Mucosa of rectum (tissue), 2 donors: ENCODE data around the gene ARHGAP4.
A peak's percentile ranks its signal among the peaks of the same experiment; 100 is the strongest.

Source experiments
- H3K27ac ChIP-seq, 2 donors: one replicate each; pipeline ENCODE4 v1.7.0; 2013; ENCODE audit warnings: inconsistent platforms in 2 of 2, low read depth in 2 of 2, low read length in 2 of 2
- H3K27me3 ChIP-seq, 2 donors: one replicate each; pipeline ENCODE4 v1.7.0; 2013; ENCODE audit warnings: low read length in 2 of 2; ENCODE audit not compliant: control insufficient read depth in 2 of 2, insufficient read depth in 2 of 2
- H3K36me3 ChIP-seq, 2 donors: one replicate each; pipeline ENCODE4 v1.7.0; 2013; ENCODE audit warnings: low read length in 2 of 2; ENCODE audit not compliant: control insufficient read depth in 2 of 2, insufficient read depth in 2 of 2
- H3K4me1 ChIP-seq, 2 donors: one replicate each; pipeline ENCODE4 v1.7.0; 2013; ENCODE audit warnings: low read length in 2 of 2, mild to moderate bottlenecking in 1 of 2; ENCODE audit not compliant: control insufficient read depth in 2 of 2, insufficient read depth in 2 of 2
- H3K4me3 ChIP-seq, 2 donors: one replicate each; pipeline ENCODE4 v1.7.0; 2013; ENCODE audit warnings: low read length in 2 of 2
- H3K9ac ChIP-seq, 2 donors: one replicate each; pipeline ENCODE4 v1.7.0; 2013; ENCODE audit warnings: low read length in 2 of 2, low read depth in 1 of 2, mild to moderate bottlenecking in 1 of 2
- H3K9me3 ChIP-seq, 2 donors: one replicate each; pipeline ENCODE4 v1.7.0; 2013; ENCODE audit warnings: low read length in 2 of 2; ENCODE audit not compliant: control insufficient read depth in 2 of 2
- donor health status: healthy.
- donor health status: Normal muscosa, but diverticular disease.

The ARHGAP4 gene

DNA sequence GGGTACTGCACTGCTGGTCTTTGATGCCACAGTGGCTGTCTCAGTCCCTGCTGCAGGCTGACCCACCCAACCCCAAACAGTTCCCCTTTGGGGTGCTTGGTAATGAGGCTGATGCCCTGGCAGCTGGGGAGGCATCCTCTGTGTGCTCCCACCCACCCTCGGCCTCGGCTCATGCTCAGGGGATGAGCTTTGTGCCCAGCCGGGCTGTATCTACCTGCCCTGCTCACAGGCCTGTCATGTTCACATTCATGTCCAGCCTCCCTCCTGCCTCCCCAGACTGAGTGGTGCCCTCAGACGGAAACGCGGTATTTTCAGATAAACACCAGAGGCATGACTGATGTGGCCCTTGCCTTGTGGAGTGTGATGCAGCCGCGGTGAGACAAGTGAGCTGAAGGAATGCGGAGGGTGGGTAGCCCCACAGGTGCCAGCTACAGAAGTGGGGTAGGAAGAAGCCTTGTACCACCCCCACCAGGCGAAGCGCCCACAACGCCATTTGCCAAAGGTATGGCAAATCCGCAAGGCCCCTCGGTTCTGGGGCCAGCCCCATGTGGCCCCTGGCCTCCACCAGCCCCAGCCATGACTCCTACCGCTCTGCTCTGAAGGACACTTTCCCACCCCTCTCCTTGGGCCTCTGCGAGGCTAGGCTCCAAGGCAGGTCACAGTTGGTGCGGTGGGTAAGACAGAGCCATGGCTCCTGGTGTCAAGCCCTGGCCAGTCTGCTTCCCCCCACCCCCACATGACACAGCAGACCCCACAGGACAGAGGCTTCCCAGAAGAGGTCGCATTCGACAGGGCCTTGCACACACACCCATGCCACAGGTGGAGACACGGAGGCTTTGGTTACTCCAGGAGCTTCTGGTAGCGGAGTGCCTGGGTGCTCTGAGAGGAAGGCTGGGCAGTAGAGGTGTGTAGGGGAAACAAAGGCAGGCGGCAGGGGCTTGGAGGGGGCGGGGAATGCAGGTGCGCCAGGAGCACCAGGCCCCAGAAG lies 20.2 kb upstream of the ARHGAP4 start:
- H3K4me1 ChIP-seq, result peaks cover 3 to 5% of the 10 kb centered on the region in 2 donors

DNA sequence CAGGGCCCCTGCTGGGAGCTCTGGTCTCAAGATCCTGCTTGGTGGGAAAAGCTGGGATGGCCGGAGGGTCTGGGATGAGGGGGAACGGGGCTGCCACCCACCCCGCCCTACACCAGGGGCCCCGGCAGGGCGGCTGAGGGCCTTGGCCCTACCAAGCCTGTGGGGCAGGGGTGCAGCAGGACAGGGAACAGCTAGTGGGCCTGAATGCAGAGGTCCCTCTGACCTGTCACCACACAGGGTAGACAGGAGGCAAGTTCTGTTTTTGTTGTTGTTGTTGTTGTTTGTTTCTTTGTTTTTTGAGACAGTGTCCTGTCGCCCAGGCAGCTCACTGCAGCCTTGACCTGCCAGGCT lies 18.7 kb upstream of the ARHGAP4 start:
- H3K4me1 ChIP-seq, result peaks cover 3 to 5% of the 10 kb centered on the region in 2 donors
- H3K36me3 ChIP-seq, result peaks cover 0 to 6% of the 10 kb centered on the region in 2 donors
- no peaks in the 10 kb centered on the region for H3K9me3 ChIP-seq
- H3K27me3 ChIP-seq, result peaks cover 0 to 7% of the 10 kb centered on the region in 2 donors
- H3K9ac ChIP-seq, result no peak overlapping the region
- H3K27ac ChIP-seq, result no peak overlapping the region
- H3K4me3 ChIP-seq, result peak overlapping the region in 1 of 2 donors; percentile 42

More for the DNA sequence above, 20.2 kb upstream of the ARHGAP4 start:
- Histone ChIP-seq H3K4me3 (no peak overlapping the region), H3K9ac (no peak overlapping the region), H3K27ac (no peak overlapping the region), H3K9me3 (no peaks in the 10 kb centered on the region), H3K36me3 (peaks cover 3 to 19% of the 10 kb centered on the region in 2 donors), H3K27me3 (peaks cover 0 to 2% of the 10 kb centered on the region in 2 donors)

DNA sequence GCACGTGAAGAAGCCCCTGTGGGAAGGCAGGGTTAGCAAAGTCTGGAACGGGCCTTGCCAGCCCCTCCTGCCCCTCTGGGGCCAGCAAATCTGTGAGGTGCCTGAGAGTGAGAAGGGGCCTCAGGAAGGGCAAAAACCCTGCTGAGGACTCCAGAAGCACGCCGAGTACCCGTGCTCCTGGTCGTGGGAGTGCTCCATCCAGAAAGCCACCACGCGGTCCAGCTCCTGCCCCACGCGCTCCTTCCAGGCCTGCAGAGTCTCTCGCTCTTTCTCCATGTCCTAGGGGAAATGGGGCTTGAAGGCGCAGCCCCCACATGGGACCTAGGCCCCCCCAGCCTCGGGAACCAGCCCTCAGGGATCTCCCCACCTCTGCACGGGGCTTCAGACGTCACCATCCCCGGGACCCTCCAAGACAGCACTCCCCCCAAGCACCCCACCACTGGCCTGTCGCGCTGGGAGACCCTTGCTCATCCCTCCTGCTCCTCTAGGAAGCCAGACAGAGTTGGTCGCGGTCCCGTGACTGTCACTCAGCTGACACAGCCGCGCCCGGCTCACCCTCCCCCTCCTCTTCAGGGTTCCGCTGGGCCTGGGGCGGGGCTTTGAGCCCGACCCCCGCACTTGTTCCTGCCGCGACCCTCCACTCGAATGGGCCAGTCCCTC lies 18.2 kb upstream of the ARHGAP4 start, which contains the start of gene RENBP:
Gene RENBP, minus strand, starts transcription at position 504 of the 660 bp plus-strand sequence. Its CDS starts 33 bp downstream, at position 471.
- Histone ChIP-seq H3K36me3 (peaks cover 0 to 1% of the 10 kb centered on the region in 2 donors), H3K9ac (peak within 1 kb of the TSS; percentile 16 to 47), H3K4me3 (peak within 1 kb of the TSS; percentile 51 to 54), H3K27me3 (peaks cover 0 to 7% of the 10 kb centered on the region in 2 donors), H3K27ac (peak within 1 kb of the TSS in 1 of 2 donors; percentile 52), H3K9me3 (no peaks in the 10 kb centered on the region), H3K4me1 (peaks cover 3 to 5% of the 10 kb centered on the region in 2 donors)

DNA sequence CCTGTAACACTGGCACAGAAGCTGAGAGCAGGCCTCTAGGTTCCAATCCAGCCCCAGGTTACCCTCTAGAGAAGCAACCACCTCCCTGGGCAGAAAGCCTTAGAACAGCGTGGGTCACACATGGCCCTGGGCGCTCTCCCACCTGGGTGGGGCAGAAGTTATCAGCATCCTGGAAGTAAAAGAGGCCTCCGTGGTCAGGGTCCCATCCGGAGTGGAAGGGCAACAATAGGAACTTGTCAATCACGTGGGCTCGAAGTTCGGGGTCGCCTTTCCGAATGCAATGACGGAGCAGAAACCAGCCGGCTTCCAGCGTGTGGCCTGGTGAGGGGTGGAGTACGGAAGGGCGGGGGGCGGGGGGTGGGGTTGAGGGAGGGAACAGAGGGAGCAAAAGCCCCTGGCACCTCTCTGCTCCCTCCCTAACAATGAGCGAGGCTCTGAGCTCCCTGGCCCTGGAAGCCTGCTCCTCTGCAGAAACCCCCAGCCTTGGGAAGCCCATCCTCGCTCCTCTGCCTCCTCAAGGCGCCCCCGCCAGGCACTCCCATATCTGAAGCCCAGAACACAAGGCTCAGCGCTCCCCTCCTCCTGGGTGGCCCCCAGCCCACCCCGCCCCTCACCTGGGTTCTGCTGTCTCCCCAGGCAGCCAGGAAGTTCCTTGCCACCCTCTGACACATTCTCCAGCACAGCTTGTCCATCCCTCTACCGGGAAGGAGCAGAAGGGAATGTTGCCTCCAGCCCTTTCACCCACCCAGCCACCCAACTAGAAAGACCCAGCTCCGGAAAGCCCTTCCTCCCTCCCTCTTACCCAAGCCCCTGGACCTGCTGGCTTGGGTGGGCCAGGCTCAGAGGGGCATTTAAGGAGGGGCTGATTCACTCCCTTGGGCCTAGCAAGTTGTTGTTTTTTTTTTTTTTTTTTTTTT lies 15.5 kb upstream of the ARHGAP4 start:
- no peak overlapping the region for H3K27ac ChIP-seq
- peaks cover 0 to 7% of the 10 kb centered on the region in 2 donors for H3K27me3 ChIP-seq
- no peak overlapping the region for H3K9ac ChIP-seq
- H3K4me1 ChIP-seq, result peaks cover 2 to 3% of the 10 kb centered on the region in 2 donors
- H3K9me3 ChIP-seq, result no peaks in the 10 kb centered on the region
- H3K4me3 ChIP-seq, result no peak overlapping the region
- no peaks in the 10 kb centered on the region for H3K36me3 ChIP-seq

DNA sequence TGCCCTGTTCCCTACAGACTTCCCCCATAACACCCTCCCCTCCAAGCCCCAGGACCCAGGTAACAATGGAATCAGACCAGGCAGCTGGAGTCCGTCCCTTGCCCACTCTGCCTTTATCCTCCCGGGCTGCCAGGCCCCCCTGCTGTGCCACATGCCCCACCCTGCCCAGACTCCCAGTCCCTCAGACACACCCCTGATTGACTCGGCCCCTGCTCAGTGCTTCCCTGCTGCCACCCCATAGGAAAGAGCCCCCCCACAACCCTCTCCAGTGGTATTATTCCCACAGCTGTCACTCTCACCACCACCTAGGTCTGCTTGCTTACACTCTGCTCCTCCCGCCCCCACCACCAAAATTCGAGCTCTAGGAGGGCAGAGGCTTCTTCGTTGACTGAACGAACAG lies 13.5 kb upstream of the ARHGAP4 start:
- Histone ChIP-seq H3K27ac (no peak overlapping the region), H3K4me3 (no peak overlapping the region), H3K9me3 (no peaks in the 10 kb centered on the region), H3K27me3 (peaks cover 0 to 7% of the 10 kb centered on the region in 2 donors), H3K36me3 (no peaks in the 10 kb centered on the region), H3K9ac (no peak overlapping the region), H3K4me1 (peaks cover 5% of the 10 kb centered on the region in 2 donors)

DNA sequence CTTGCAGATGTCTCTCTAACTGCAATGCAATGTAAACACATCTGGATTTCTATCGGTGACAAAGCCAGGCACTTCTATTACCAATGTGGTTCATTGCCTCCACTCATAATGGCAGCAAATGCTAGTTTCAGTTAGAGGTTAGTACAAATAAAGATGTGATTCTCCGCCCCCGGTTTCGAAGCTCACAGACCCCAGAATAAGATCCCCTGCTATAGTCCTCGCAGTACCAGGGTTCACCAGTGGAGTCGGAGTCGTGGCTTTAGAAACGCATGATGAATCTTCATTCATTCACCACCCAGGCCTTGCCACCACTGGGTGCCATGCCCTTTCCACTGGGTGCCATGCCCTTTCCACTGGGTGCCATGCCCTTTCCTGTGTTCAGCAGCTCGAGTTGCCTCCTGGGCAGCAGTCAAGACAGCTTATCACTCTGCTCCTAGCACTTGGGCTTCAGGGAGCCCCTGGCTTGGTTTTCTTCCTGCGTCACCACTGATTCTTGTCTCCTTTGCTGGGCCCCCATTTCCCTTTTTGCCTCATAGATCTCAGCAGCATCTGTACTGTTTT lies 12.2 kb upstream of the ARHGAP4 start:
- no peaks in the 10 kb centered on the region for H3K36me3 ChIP-seq

DNA sequence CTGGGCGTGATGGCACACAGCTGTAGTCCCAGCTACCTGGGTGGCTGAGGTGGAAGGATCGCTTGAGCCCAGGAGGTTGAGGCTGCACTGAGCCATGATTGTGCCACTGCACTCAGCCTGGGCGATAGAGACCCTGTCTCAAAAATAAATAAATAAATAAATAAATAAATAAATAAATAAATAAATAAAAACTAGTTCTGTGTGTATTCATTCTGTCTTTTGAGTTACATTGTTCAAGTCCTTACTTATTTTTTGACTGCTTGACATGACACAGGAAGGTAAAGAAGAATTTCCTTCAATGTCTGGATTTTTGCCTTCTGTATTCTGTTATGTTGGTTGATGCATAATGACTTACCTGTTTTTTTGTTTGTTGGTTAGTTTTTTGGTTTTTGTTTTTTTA lies 11.0 kb upstream of the ARHGAP4 start:
- no peaks in the 10 kb centered on the region for H3K9me3 ChIP-seq
- H3K36me3 ChIP-seq, result no peaks in the 10 kb centered on the region
- H3K27me3 ChIP-seq, result peaks cover 0 to 4% of the 10 kb centered on the region in 2 donors
- no peak overlapping the region for H3K9ac ChIP-seq
- H3K4me3 ChIP-seq, result no peak overlapping the region
- H3K27ac ChIP-seq, result no peak overlapping the region
- H3K4me1 ChIP-seq, result peaks cover 9 to 10% of the 10 kb centered on the region in 2 donors

More for the DNA sequence above, 12.2 kb upstream of the ARHGAP4 start:
- Histone ChIP-seq H3K27me3 (peaks cover 0 to 4% of the 10 kb centered on the region in 2 donors), H3K4me1 (peaks cover 9 to 10% of the 10 kb centered on the region in 2 donors), H3K9me3 (no peaks in the 10 kb centered on the region), H3K4me3 (no peak overlapping the region), H3K27ac (no peak overlapping the region), H3K9ac (no peak overlapping the region)

DNA sequence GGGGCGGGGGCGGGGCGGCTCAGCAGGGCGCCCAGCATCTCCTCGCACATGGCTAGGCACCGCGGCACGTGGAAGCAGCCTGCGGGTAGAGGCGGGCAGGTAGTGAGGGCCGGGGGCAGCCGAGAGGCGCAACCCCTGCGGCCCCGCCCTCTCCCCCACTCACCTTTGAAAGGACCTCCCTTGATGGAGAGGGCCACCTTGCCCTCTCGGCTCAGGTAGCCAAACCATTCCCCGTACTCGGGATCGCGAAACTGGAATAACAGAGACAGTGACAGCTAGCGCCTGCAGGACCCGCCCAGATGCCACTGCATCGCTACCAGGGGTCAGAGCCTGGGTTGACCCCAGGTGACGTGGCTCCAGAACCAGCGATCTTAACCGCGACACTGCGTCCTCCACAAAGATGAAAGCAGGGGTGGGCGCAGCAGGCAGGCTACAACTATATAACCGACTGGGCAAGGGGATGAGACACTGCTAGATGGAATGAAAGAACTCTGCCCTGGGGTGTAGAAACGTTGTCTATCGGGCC lies 9.3 kb upstream of the ARHGAP4 start:
- Histone ChIP-seq H3K9ac (peak overlapping the region in 1 of 2 donors; percentile 5), H3K36me3 (peaks cover 4 to 11% of the 10 kb centered on the region in 2 donors), H3K27ac (no peak overlapping the region), H3K4me3 (peak overlapping the region; percentile 32 to 50), H3K27me3 (peaks cover 0 to 4% of the 10 kb centered on the region in 2 donors), H3K4me1 (peaks cover 9 to 10% of the 10 kb centered on the region in 2 donors), H3K9me3 (no peaks in the 10 kb centered on the region)

DNA sequence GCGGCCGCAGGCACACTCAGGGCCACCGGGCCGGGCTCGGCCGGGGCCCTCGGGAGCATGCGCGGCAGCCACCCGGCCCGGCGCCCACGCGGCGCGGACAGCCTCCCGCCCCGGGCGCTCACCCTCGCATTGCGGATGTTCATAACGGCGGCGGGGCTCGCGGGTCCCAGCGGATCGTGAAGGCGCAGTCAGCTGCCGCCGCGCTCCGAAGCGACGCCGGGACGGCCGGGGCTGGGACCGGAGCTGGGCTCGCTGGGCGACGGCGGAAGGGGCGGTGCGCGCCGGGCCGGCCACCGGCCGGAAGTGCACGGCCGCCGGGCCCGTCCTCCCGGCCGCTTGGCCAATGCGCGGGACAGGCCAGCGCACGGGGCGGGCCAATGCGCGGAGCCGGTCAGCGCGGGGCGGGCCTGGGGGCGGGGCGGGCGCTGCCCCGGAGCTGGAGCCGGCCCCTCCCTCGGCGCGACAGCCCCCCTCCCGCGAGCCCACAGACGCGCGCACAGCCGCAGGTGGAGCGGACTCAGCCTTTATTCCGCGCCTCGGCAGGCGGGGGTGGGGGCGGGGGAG lies 8.8 kb upstream of the ARHGAP4 start, which contains the start of gene NAA10:
Gene NAA10, minus strand, starts transcription at position 276 of the 564 bp plus-strand sequence. Its CDS starts 133 bp downstream, at position 143.
- Histone ChIP-seq H3K9ac (peak within 1 kb of the TSS; percentile 58 to 71), H3K27me3 (no peaks in the 10 kb centered on the region), H3K27ac (peak within 1 kb of the TSS in 1 of 2 donors; percentile 43), H3K36me3 (peaks cover 4 to 11% of the 10 kb centered on the region in 2 donors), H3K4me3 (peak within 1 kb of the TSS; percentile 72 to 75), H3K9me3 (no peaks in the 10 kb centered on the region), H3K4me1 (peaks cover 9 to 10% of the 10 kb centered on the region in 2 donors)
